GM18526 (cell line): ENCODE measurements around the gene CCT7.

Source experiments
- POLR2A ChIP-seq: IDR thresholded peaks from 3 replicates; pipeline ENCODE4 v1.6.1; 2011; ENCODE audit not compliant: insufficient read length; ENCODE audit errors: extremely low read depth

CCT7 gene

GRCh38 chr2:73293534-73294171 is 59.5 kb downstream of the CCT7 start, which contains the start of gene EGR4:
TSS of gene EGR4 (minus strand) at chr2:73293548. CDS start at chr2:73293317, 231 bp downstream.
- no peak for TF ChIP-seq POLR2A

GRCh38 chr2:73294239-73294638 is 60.1 kb downstream of the CCT7 start:
- no peak for TF ChIP-seq POLR2A

DNA sequence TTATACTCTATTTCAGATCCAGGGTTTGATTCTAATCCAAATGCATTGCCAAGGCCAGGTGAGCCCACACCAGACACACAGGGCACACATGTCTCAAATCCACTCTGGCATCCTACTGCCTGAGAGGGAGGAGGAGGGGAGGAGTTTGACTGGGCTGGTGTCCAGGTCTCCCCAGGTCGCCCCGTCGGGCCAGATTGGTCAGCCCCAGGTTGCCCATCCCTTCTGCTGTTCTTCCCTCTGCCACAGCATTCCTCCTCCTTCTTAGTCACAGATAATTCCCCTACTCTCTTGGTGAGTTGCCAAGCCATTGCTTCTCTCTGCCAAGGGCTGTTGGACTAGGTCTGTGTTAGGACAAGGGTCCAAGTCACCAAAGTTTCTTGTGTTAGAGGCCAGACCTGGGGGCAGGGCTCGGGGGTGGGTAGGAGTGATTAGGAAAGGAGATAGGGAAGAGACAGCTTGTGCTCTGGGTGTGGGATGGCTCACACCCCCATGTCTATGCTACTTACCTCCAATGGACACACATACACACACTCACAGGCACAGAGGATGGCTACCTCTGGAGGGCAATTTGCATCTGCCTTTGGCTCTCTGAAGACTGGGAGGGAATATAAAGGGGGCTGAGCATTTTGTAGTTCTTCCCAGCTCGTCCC is 61.8 kb downstream of the CCT7 start:
- no peak for TF ChIP-seq POLR2A

DNA sequence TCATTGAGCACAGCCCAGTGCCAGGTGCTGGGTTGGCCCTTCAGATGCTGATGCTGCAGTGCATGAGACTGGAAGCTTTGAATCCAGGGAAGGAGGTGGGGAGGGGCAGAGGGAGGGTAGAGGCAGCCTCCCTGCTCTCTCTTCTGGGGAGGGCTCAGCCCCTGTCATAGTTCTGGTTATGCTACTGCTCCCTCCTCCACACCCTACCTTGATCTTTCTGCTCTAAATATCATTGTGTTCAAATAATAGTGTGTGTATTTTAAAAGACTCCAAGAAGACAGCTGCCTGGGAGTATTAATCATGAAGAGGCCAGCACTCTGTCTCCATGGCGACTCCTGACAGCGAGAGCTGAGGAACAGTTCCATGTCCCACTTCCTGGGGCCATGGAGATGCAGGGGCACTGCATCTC is 63.0 kb downstream of the CCT7 start:
- TF ChIP-seq POLR2A, result no peak

- no peak for TF ChIP-seq POLR2A
Observed at GRCh38 chr2:73297586-73297985, 63.5 kb downstream of the CCT7 start.

DNA sequence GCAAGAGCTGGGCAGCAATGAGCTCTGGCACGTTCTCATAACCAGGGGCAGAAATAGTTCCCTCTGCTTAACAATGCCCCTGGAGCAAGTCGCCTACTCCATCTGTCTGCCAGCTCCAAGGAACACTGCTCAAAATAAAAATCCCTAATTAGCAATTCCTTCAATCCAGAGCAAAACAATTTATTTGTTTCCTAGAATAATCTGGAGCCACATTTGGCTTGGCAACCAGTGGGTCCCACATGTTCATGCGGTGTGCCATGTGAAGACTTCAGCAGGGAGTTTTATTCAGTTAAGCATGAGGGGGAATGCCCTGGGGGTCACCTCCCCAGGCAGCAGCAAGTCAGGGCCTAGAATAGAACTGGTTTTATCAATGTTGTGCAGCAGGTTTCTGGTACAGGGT is 66.8 kb downstream of the CCT7 start:
- TF ChIP-seq POLR2A, result no peak

DNA sequence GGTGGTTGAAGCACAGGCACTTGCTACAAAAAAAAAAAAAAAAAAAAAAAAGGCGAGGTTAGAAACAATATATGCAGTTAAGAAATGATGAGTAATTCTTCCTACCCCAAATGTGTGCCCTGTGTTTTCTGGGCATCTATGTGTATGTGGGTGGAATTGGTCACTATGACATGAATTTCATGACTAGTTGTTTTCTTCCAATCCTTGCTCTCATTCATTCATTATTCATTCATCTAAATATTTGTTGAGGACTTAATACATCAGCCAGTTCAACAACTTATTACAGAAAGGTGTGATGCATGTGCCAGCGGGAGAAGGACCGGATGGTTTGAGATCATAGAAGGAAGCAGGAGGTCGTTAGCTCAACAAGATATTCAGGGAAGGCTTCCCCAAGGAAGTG is 67.5 kb downstream of the CCT7 start:
- no peak for TF ChIP-seq POLR2A
